IMR-90 (cell line): ENCODE data around the gene MYH3. TPM values are rescaled to one million over a fixed set of nuclear protein-coding genes. Genes with fewer than 3 reads are reported as not detected.

Experiments
- ATAC-seq: fragments of 200-7000 bp; cut with Tn5 transposase; 2 replicates; pipeline ENCODE4 v1.9.1; 2020; ENCODE audit warnings: low read depth, mild to moderate bottlenecking, moderate library complexity
- BruUV-seq: library from RNA; stranded (reverse); fragments of 400-500 nt; replicated peaks from 2 replicates; lab custom pipeline; 2021; lab: Mats Ljungman, UMichigan
- CTCF ChIA-PET: fragments of 300-600 bp; formaldehyde crosslinking; extraction: SDS; loops from one replicate; lab custom pipeline; 2021; ENCODE audit warnings: antibody characterized with exemption; lab: Yijun Ruan, JAX
- POLR2A ChIA-PET: fragments of 300-600 bp; sonication (Branson Sonifier 250); formaldehyde crosslinking; loops from one replicate; lab custom pipeline; 2022; ENCODE audit warnings: antibody characterized with exemption; ENCODE audit not compliant: unreplicated experiment; lab: Charles Lee
- DNase-seq: peaks from one replicate; pipeline ENCODE4 v3.0.0; 2013
- H2AFZ ChIP-seq: replicated peaks from 2 replicates; pipeline ENCODE3; 2013; ENCODE audit warnings: low read length, mild to moderate bottlenecking; ENCODE audit not compliant: poor library complexity
- H2AK5ac ChIP-seq: 2 replicates; pipeline ENCODE4 v1.6.1; 2013; ENCODE audit warnings: low read depth, low read length, inconsistent platforms
- H2AK9ac ChIP-seq: replicated peaks from 2 replicates; pipeline ENCODE3; 2013; ENCODE audit warnings: mild to moderate bottlenecking, low read depth, low read length, moderate library complexity; ENCODE audit not compliant: poor library complexity
- H2BK120ac ChIP-seq: 2 replicates; pipeline ENCODE4 v1.6.1; 2013; ENCODE audit warnings: low read depth, low read length, inconsistent platforms
- H2BK15ac ChIP-seq: 3 replicates; pipeline ENCODE4 v1.6.1; 2013; ENCODE audit warnings: low read depth, low read length, inconsistent platforms
- H2BK20ac ChIP-seq: 2 replicates; pipeline ENCODE4 v1.6.1; 2013; ENCODE audit warnings: low read depth, mild to moderate bottlenecking, inconsistent platforms, low read length, moderate library complexity
- H2BK5ac ChIP-seq: 2 replicates; pipeline ENCODE4 v1.6.1; 2013; ENCODE audit warnings: mild to moderate bottlenecking, low read depth, low read length, inconsistent platforms; ENCODE audit not compliant: poor library complexity, severe bottlenecking
- H3K14ac ChIP-seq: replicated peaks from 2 replicates; pipeline ENCODE4 v1.6.1; 2013; ENCODE audit warnings: low read depth, low read length, inconsistent platforms
- H3K18ac ChIP-seq: 2 replicates; pipeline ENCODE4 v1.6.1; 2013; ENCODE audit warnings: low read depth, low read length, control low read depth
- H3K23ac ChIP-seq: 2 replicates; pipeline ENCODE4 v1.6.1; 2013; ENCODE audit warnings: low read depth, low read length, inconsistent platforms
- H3K27ac ChIP-seq: 2 replicates; pipeline ENCODE4 v1.5.1; 2013; ENCODE audit warnings: mild to moderate bottlenecking, control low read depth, low read length; ENCODE audit not compliant: insufficient read depth
- H3K27me3 ChIP-seq: 2 replicates; pipeline ENCODE4 v1.6.1; 2013; ENCODE audit warnings: low read length; ENCODE audit not compliant: control insufficient read depth, insufficient read depth
- H3K36me3 ChIP-seq: 2 replicates; pipeline ENCODE4 v1.6.1; 2013; ENCODE audit warnings: low read length, mixed read lengths; ENCODE audit not compliant: control insufficient read depth, insufficient read depth
- H3K4ac ChIP-seq: 2 replicates; pipeline ENCODE4 v1.6.1; 2013; ENCODE audit warnings: low read depth, low read length, inconsistent platforms
- H3K4me1 ChIP-seq: 2 replicates; pipeline ENCODE4 v1.6.1; 2013; ENCODE audit warnings: low read length, mixed read lengths; ENCODE audit not compliant: control insufficient read depth, insufficient read depth
- H3K4me2 ChIP-seq: 2 replicates; pipeline ENCODE4 v1.6.1; 2013; ENCODE audit warnings: low read depth, mild to moderate bottlenecking, control low read depth, low read length, moderate library complexity
- H3K4me3 ChIP-seq: 2 replicates; pipeline ENCODE4 v1.5.1; 2013; ENCODE audit warnings: low read depth, mild to moderate bottlenecking, control low read depth, low read length, moderate library complexity; ENCODE audit not compliant: insufficient read depth
- H3K56ac ChIP-seq: 2 replicates; pipeline ENCODE4 v1.6.1; 2013; ENCODE audit warnings: low read length, inconsistent platforms; ENCODE audit not compliant: insufficient read depth; ENCODE audit errors: extremely low read depth
- H3K79me1 ChIP-seq, 2 experiments: 2 replicates each; pipeline ENCODE4 v1.6.1; 2013; ENCODE audit warnings: low read length in 2 of 2, inconsistent platforms in 1 of 2, low read depth in 1 of 2
- H3K9ac ChIP-seq: 2 replicates; pipeline ENCODE4 v1.6.1; 2013; ENCODE audit warnings: low read depth, low read length, control low read depth
- H3K9me1 ChIP-seq: 2 replicates; pipeline ENCODE4 v1.6.1; 2013; ENCODE audit warnings: low read length, inconsistent platforms; ENCODE audit not compliant: insufficient read depth
- H3K9me3 ChIP-seq: 2 replicates; pipeline ENCODE4 v1.6.1; 2013; ENCODE audit warnings: low read length; ENCODE audit not compliant: control insufficient read depth, insufficient read depth
- H4K20me1 ChIP-seq: 2 replicates; pipeline ENCODE4 v1.6.1; 2013; ENCODE audit warnings: low read length, inconsistent platforms; ENCODE audit not compliant: insufficient read depth
- H4K5ac ChIP-seq: 2 replicates; pipeline ENCODE4 v1.6.1; 2013; ENCODE audit warnings: mild to moderate bottlenecking, low read depth, low read length, control low read depth
- H4K8ac ChIP-seq, 2 experiments: 2 replicates each; pipeline ENCODE4 v1.6.1; 2013; ENCODE audit warnings: low read depth in 2 of 2, low read length in 2 of 2, control low read depth in 1 of 2, inconsistent platforms in 1 of 2
- H4K91ac ChIP-seq: 2 replicates; pipeline ENCODE4 v1.6.1; 2013; ENCODE audit warnings: low read depth, low read length, inconsistent platforms; ENCODE audit not compliant: insufficient read depth
- CHD1 ChIP-seq: IDR thresholded peaks from 2 replicates; pipeline ENCODE4 v1.6.1; 2012; ENCODE audit warnings: low read depth, low read length, improper control_type of control experiment
- RCOR1 ChIP-seq: IDR thresholded peaks from 2 replicates; pipeline ENCODE4 v1.6.1; 2012; ENCODE audit warnings: mild to moderate bottlenecking, low read length, improper control_type of control experiment; ENCODE audit not compliant: insufficient replicate concordance
- RFX5 ChIP-seq: IDR thresholded peaks from 2 replicates; pipeline ENCODE4 v1.8.0; 2012; ENCODE audit warnings: low read depth, mild to moderate bottlenecking, low read length, moderate library complexity
- WGBS, 2 experiments: methylation state at CpG; one replicate each; pipeline versions ENCODE4 v1.1.5 to v1.1.7; 2013; ENCODE audit warnings: missing lambda C conversion rate in 2 of 2; ENCODE audit not compliant: insufficient read length in 1 of 2; ENCODE audit errors: extremely low coverage in 2 of 2; 5-methylcytosine and 5-hydroxymethylcytosine counted together
- dilution Hi-C: fragments of 300-500 bp; cut with HindIII; formaldehyde crosslinking; loops from one replicate; pipeline ENCODE4 v1.14.3; 2018; ENCODE audit warnings: low sequenced_read_pairs; ENCODE audit not compliant: unreplicated experiment
- in situ Hi-C: fragments of 300-500 bp; cut with MboI; formaldehyde crosslinking; loops from 3 replicates; pipeline ENCODE4 v1.14.3; 2019; ENCODE audit warnings: low sequenced_read_pairs, inconsistent platforms, mixed read lengths
- intact Hi-C: fragments of 100-400 bp; cut with micrococcal nuclease; formaldehyde crosslinking; loops from 2 replicates; pipeline ENCODE4 v1.10.0; 2022
- polyA plus RNA-seq, 3 experiments: library from polyadenylated mRNA; depleted of rRNA; stranded (reverse); fragments of >200 nt; gene quantifications; 2 replicates each; pipeline ENCODE4 v1.2.3, GENCODE V29; 2012; ENCODE audit warnings: low replicate concordance in 1 of 3
- total RNA-seq: library from RNA; depleted of rRNA; stranded (reverse); fragments of >200 nt; gene quantifications from 2 replicates; pipeline ENCODE4 v1.2.3, GENCODE V29; 2012
- TF ChIP-seq, protein P1 (sequence below): fragments of 150-350 bp; IDR thresholded peaks from 2 replicates; pipeline ENCODE4 v1.6.1; 2016; ENCODE audit warnings: low read depth, mild to moderate bottlenecking, low read length, moderate library complexity, borderline replicate concordance
- TF ChIP-seq, protein P2 (sequence below): conservative IDR thresholded peaks from 2 replicates; pipeline ENCODE4 v1.5.1; 2012; ENCODE audit warnings: mild to moderate bottlenecking, low read depth, low read length, improper control_type of control experiment
- TF ChIP-seq, protein P3 (sequence below): fragments of 150-350 bp; IDR thresholded peaks from 2 replicates; pipeline ENCODE4 v1.6.1; 2017; ENCODE audit warnings: mild to moderate bottlenecking, antibody characterized with exemption, low read length, low read depth

The MYH3 gene
- total and polyA plus RNA-seq, 2 of the 4 experiments (the other 2 are of a cell fraction) = 0.54 to 0.63 TPM

DNA sequence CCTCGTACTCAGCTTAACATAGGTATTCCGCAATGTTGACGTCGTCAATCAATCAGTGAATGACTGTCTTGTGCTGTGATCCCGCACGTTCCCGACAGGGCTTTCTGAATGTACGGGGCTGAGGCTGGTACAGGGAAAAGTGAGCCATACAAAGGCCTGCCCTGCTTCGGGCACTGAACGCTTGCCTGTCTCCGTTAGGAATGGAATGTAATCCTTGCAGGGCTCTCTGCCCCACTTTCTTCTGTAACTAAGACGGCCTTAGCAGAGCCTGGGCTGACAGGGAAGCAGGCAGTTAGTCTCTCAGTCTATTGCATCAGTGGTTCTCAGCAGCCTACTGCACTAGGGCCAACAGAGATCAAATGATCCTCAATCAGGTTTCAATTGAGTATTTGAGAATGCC lies 16.2 kb upstream of the MYH3 start:
- Histone ChIP-seq H2BK15ac (no peak overlapping the region), H3K18ac (no peak overlapping the region), H2AK5ac (no peak overlapping the region), H3K9me1 (peaks cover 10% of the 10 kb centered on the region), H3K23ac (no peak overlapping the region), H3K27ac (no peak overlapping the region), H3K4me2 (no peak overlapping the region), H4K91ac (no peak overlapping the region), H2AK9ac (no peak overlapping the region), H2AFZ (no peak overlapping the region), H4K20me1 (no peaks in the 10 kb centered on the region), H4K8ac (no peak overlapping the region), H3K79me1 (0 out of 4 replicates have a peak, but pooled peaks cover 0 to 4% of the 10 kb centered on the region in 2 experiments), H3K4ac (no peak overlapping the region), H3K4me1 (0 out of 2 replicates have a peak, but pooled peaks cover 2% of the 10 kb centered on the region), H4K5ac (no peak overlapping the region), H3K36me3 (peaks cover 19% of the 10 kb centered on the region), H3K14ac (no peak overlapping the region), H3K9ac (no peak overlapping the region), H3K27me3 (no peaks in the 10 kb centered on the region), H2BK120ac (no peak overlapping the region), H2BK5ac (no peak overlapping the region), H3K4me3 (no peak overlapping the region), H2BK20ac (no peak overlapping the region), H3K56ac (no peak overlapping the region), H3K9me3 (no peaks in the 10 kb centered on the region)
- dilution Hi-C loops = no loop called here
- TF ChIP-seq, protein P1, sequence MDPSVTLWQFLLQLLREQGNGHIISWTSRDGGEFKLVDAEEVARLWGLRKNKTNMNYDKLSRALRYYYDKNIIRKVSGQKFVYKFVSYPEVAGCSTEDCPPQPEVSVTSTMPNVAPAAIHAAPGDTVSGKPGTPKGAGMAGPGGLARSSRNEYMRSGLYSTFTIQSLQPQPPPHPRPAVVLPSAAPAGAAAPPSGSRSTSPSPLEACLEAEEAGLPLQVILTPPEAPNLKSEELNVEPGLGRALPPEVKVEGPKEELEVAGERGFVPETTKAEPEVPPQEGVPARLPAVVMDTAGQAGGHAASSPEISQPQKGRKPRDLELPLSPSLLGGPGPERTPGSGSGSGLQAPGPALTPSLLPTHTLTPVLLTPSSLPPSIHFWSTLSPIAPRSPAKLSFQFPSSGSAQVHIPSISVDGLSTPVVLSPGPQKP = no peak
- TF ChIP-seq RCOR1 = no peak
- TF ChIP-seq CHD1 = no peak
- TF ChIP-seq, protein P2, sequence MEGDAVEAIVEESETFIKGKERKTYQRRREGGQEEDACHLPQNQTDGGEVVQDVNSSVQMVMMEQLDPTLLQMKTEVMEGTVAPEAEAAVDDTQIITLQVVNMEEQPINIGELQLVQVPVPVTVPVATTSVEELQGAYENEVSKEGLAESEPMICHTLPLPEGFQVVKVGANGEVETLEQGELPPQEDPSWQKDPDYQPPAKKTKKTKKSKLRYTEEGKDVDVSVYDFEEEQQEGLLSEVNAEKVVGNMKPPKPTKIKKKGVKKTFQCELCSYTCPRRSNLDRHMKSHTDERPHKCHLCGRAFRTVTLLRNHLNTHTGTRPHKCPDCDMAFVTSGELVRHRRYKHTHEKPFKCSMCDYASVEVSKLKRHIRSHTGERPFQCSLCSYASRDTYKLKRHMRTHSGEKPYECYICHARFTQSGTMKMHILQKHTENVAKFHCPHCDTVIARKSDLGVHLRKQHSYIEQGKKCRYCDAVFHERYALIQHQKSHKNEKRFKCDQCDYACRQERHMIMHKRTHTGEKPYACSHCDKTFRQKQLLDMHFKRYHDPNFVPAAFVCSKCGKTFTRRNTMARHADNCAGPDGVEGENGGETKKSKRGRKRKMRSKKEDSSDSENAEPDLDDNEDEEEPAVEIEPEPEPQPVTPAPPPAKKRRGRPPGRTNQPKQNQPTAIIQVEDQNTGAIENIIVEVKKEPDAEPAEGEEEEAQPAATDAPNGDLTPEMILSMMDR = no peak
- TF ChIP-seq RFX5 = no peak
- TF ChIP-seq, protein P3, sequence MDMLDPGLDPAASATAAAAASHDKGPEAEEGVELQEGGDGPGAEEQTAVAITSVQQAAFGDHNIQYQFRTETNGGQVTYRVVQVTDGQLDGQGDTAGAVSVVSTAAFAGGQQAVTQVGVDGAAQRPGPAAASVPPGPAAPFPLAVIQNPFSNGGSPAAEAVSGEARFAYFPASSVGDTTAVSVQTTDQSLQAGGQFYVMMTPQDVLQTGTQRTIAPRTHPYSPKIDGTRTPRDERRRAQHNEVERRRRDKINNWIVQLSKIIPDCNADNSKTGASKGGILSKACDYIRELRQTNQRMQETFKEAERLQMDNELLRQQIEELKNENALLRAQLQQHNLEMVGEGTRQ = no peak
- in situ Hi-C loops = loop anchor here (25.0 kb wide), 1 partner anchor 1314 kb away; the partner anchor contains the start of gene ZNF18
- intact Hi-C loops = no loop called here
- POLR2A ChIA-PET = no interaction called here
- 93% methylated on average over 11 of the region's 12 CpGs; no CpG with 5 or more reads in 1 of the 2 experiments for WGBS, 2 experiments
- ATAC-seq (no peak), DNase-seq (no peak)
- CTCF ChIA-PET = no interaction called here
- BruUV-seq = no TSS peak
